ENCODE results near the gene PSAPL1.

Gene PSAPL1

DNA sequence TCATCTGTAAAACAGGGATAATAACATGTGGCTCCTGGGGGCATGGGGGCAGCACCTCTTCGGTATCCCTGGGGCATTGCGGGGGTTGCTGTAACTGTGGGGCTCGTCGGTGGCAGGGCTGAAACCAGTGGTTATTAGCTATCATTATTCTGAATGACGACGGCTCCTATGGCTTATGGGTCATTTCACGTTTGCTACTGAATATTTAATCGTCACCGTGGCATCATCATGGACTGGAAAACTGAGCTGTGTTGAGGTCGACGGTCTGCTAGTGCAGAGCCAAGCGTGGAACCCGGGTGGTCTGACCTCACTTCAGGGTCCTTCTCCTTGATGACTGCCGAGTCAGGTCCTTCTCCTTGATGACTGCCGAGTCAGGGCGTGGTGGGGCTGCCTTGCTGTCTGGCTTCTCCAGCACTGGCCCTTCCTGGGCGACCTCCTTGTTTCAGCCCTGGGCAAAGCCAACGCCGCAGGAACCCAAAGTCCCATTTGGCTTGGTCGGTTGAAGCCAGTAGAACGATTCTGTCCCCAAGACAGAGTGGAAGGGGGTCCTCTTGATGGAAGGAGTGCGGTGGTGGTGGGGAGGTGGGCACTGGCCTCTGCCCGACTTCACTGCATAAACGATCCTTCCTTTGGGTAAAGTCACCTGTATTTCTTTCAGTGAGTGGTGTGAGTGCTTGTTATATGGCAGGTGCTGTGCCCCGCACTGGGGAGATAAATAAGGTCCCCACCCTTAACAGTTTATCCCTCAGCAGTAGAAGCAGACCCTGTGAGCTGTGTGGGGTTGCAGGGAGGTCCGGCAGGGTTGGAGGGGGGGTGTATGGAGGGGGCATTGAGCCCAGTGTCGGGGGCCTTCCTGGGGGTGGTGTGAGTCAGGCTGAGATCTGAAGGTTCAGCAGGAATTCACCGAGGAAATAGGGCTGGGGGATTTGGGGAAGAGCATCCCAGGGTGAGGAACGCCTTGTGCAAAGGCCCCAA lies 40.8 kb downstream of the PSAPL1 start:
- no peak for DNase-seq

GRCh38 chr4:7392438-7393421 lies 42.0 kb downstream of the PSAPL1 start:
- DNase-seq = no peak

DNA sequence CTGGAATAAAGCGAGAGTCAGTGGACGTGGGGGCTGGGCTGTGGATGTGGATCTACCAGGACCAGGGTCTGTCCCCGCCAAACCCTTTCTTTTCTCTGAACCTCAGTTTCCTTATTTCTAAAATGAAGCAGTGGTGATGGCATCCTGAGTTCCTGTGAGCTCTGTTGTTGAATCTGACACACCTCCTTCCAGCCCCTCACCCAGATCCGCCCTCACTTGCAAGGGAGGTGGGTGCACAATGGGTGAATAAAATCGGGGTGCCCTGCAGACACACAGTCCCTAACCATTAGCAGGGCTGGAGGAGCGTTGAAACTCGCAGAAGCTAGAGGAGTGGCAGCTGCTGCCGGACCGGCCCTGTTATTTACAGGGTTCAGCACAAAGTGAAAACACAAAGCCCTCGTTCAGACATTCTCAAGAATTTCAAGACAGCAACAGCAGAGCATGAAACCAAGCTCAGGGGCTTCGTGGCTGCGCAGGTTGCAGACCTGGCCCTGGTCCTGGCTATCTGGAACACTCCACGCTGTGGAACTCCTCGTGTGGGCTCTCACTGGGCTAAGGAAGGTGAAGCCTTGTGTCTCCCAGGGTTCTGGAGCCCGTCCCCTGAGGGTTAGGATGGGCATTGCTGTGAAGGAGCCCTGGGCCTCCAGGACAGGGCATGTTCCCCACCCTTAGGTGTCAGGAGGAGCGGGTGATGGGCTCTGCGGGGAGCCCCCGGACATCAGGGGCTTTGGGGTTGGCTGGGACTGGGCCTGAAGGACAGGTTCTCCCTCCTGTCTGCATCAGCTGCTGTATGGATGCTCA lies 42.9 kb downstream of the PSAPL1 start:
- DNase-seq = no peak

GRCh38 chr4:7390906-7391636 lies 43.7 kb downstream of the PSAPL1 start:
- no peak for DNase-seq

- DNase-seq = no peak
Measured at GRCh38 chr4:7390336-7390735, 44.4 kb downstream of the PSAPL1 start.

GRCh38 chr4:7389719-7390118 lies 45.0 kb downstream of the PSAPL1 start:
- no peak for DNase-seq

DNA sequence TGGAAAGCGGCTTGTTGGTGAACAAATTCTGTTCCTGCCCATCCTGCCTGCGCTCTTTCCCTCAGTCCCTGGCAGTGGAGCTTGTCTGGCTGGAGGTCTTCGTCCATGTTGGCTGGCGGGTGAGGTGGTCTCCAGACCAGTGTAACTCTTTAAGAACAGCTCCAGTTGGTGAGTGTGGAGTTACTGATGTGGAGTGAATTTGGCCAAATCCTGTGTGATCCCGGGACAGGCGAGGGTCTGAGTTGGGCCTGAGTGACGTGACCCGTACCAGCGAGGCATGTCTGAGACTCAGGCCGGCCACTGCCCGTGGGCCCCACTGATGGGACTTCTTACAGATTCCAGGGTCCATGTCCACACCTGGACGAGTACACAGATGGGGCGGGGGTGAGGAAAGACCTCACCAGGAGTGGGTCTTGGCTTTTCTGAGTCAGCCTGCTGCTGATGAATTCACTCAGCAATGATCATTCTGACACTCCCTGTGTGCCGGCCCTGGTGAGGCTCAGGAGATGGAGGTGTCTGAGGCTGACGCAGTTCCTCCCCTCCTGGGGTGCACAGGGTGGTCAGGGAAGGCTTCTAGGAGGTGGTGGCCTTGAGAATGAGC lies 45.5 kb downstream of the PSAPL1 start:
- DNase-seq = no peak

- no peak for DNase-seq
Measured at GRCh38 chr4:7388627-7389026, 46.1 kb downstream of the PSAPL1 start.

- no peak for DNase-seq
Measured at GRCh38 chr4:7387925-7388324, 46.8 kb downstream of the PSAPL1 start.

GRCh38 chr4:7384929-7385890 lies 49.5 kb downstream of the PSAPL1 start:
- DNase-seq = no peak

DNA sequence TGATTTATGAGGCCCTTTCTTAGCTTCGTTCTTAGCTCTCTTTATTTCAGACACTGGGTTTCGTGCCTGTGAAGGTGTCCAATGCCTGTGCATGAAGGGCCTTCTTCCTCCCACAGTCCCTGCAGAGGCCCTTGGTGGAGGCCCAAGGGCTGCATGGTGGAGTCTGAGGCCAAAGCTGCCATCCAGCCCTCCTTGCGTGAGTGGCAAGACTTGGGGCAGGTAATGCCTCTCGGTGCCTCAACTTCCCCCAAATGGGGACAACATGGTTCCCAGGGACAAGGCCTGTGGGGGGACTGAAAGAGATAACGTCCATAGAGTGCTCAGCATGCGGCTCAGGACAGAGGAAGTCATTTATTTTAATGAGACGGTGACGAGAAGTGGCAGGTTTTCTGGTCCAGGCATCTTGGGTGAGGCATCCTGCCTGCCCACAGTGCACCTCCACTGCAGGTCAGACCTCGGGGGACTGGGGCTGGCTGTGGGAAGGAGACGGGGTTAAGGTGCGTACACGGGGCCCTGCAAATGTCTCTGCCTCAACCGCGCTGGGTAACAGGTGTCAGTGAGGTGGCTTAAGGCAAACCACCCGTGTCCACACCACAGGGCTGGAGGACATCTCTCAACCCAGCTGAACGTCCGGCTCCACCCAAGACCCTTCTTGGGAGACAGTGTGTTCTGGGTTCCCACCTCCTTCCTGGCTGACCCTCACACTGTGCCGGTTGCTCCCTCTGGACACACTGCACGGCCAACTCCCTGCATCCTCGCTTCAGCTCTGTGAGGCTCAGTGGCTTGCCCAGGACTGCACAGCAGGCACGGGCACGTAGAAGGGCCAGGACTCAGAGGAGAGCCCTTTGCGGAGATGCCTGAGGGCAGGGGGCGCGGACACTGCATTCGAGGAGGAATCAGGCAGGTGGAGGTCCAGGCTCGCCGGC lies 50.5 kb downstream of the PSAPL1 start:
- no peak for DNase-seq

- DNase-seq = no peak
Measured at GRCh38 chr4:7383266-7383665, 51.5 kb downstream of the PSAPL1 start.

DNA sequence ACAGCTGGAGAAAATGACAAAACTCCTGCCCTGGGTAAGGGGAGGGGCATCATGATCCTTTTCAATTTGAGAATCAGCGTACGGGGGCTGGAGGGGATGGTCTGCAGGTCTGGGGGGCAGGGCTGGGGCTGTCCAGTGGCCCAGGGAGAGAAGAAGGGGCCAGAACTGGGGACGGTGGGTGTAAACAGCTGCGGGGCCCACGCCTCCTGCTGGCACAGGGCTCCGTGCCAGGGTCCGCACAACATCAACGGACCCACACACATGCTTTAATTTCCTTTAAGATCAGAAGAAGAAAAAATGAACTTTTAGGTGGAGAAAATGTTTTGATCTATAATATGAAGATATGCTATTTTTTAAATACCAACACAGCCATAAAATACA lies 52.1 kb downstream of the PSAPL1 start:
- no peak for DNase-seq

GRCh38 chr4:7381890-7382633 lies 52.7 kb downstream of the PSAPL1 start:
- no peak for DNase-seq

- no peak for DNase-seq
Measured at GRCh38 chr4:7381221-7381889, 53.4 kb downstream of the PSAPL1 start.
